GM12892 (cell line): ENCODE results near the gene SHROOM3.

Source experiments
- POLR2A ChIP-seq: IDR thresholded peaks from 2 replicates; pipeline ENCODE4 v1.6.1; 2011; ENCODE audit warnings: low read depth, low read length, control low read depth
- POLR2AphosphoS5 ChIP-seq: IDR thresholded peaks from 2 replicates; pipeline ENCODE4 v1.6.1; 2011; ENCODE audit warnings: low read depth, low read length, control low read depth
- TAF1 ChIP-seq: IDR thresholded peaks from 2 replicates; pipeline ENCODE4 v1.6.1; 2011; ENCODE audit warnings: low read depth, mild to moderate bottlenecking, control low read depth, low read length, borderline replicate concordance

DNA sequence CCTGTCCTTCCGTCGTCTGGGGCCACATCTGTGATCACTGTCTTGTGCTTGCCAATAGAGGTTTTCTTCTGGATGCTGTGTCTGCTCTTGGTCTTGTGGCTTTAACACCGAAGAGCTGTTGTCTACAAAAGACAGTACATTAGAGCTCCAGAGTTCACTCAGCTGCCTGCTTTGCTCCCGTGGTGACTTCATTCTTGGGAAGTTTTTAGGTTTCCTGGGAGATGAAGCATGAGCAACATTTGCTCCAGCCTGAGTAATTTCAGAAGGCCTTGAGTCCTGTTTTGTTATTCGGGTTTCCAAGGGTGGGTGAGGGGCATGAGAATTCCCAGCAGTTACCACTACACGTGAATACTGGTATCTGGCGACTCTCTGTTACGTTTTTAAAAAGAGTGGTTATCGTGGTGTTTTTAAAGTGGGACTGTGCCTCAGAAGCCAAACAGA is 189.2 kb downstream of the SHROOM3 start:
- no peak for TF ChIP-seq POLR2A
- no peak for TF ChIP-seq POLR2AphosphoS5
- no peak for TF ChIP-seq TAF1
